GM23338 (cell line): ENCODE data around the gene SSBP2. TPM values are rescaled to one million over a fixed set of nuclear protein-coding genes. Genes with fewer than 3 reads are reported as not detected.

ENCODE experiments used
- ATAC-seq: fragments of 200-7000 bp; cut with Tn5 transposase; 3 replicates; pipeline ENCODE4 v1.9.1; 2020
- DNase-seq: peaks from one replicate; pipeline ENCODE4 v3.0.0-alpha.2; 2015; ENCODE audit warnings: low spot score
- H2AFZ ChIP-seq: fragments of 200-600 bp; sonication (generic); 2 replicates; pipeline ENCODE4 v1.8.0; 2016; ENCODE audit warnings: antibody characterized with exemption, mild to moderate bottlenecking, moderate library complexity
- H3F3A ChIP-seq: fragments of 200-600 bp; sonication (generic); replicated peaks from 2 replicates; pipeline ENCODE4 v1.8.0; 2017; ENCODE audit warnings: antibody characterized with exemption, mixed run types, low read depth
- H3K27ac ChIP-seq: fragments of 200-600 bp; sonication (generic); 2 replicates; pipeline ENCODE4 v1.6.1; 2016; ENCODE audit warnings: low read depth
- H3K27me3 ChIP-seq: fragments of 200-600 bp; sonication (generic); 2 replicates; pipeline ENCODE4 v1.8.0; 2016; ENCODE audit warnings: mild to moderate bottlenecking, mixed run types, moderate library complexity; ENCODE audit not compliant: insufficient read depth
- H3K36me3 ChIP-seq: fragments of 200-600 bp; sonication (generic); 2 replicates; pipeline ENCODE4 v1.8.0; 2016; ENCODE audit warnings: mild to moderate bottlenecking; ENCODE audit not compliant: insufficient read depth
- H3K4me1 ChIP-seq: fragments of 200-600 bp; sonication (generic); 2 replicates; pipeline ENCODE4 v1.8.0; 2016; ENCODE audit warnings: mild to moderate bottlenecking, moderate library complexity; ENCODE audit not compliant: insufficient read depth
- H3K4me2 ChIP-seq: fragments of 200-600 bp; sonication (generic); 2 replicates; pipeline ENCODE4 v1.7.1; 2017; ENCODE audit warnings: mixed run types
- H3K4me3 ChIP-seq: fragments of 200-600 bp; sonication (generic); 2 replicates; pipeline ENCODE4 v1.6.1; 2016; ENCODE audit warnings: mixed run types
- H3K79me2 ChIP-seq: fragments of 200-600 bp; sonication (generic); replicated peaks from 2 replicates; pipeline ENCODE4 v1.8.0; 2017; ENCODE audit warnings: mild to moderate bottlenecking; ENCODE audit not compliant: insufficient read depth
- H3K9me2 ChIP-seq: fragments of 200-600 bp; sonication (generic); 2 replicates; pipeline ENCODE4 v1.8.0; 2017; ENCODE audit not compliant: insufficient read depth
- H4K20me1 ChIP-seq: fragments of 200-600 bp; sonication (generic); replicated peaks from 2 replicates; pipeline ENCODE4 v1.8.0; 2017; ENCODE audit warnings: mild to moderate bottlenecking; ENCODE audit not compliant: insufficient read depth
- H3K27ac Mint-ChIP-seq: 2 replicates; pipeline ENCODE4 v1.8.0; 2020; ENCODE audit warnings: inconsistent platforms, mild to moderate bottlenecking, moderate library complexity, mixed read lengths
- H3K27me3 Mint-ChIP-seq: 3 replicates; pipeline ENCODE4 v1.8.0; 2022; ENCODE audit warnings: low read depth, mild to moderate bottlenecking, moderate library complexity, mixed read lengths, inconsistent platforms; ENCODE audit not compliant: insufficient read depth, poor library complexity
- H3K36me3 Mint-ChIP-seq: 3 replicates; pipeline ENCODE4 v1.8.0; 2021; ENCODE audit warnings: low read depth, mild to moderate bottlenecking, inconsistent platforms, moderate library complexity, mixed read lengths
- H3K4me1 Mint-ChIP-seq: 3 replicates; pipeline ENCODE4 v1.8.0; 2020; ENCODE audit warnings: mild to moderate bottlenecking, inconsistent platforms, mixed read lengths
- H3K4me3 Mint-ChIP-seq: 3 replicates; pipeline ENCODE4 v1.8.0; 2021; ENCODE audit warnings: moderate library complexity, mild to moderate bottlenecking, inconsistent platforms, mixed read lengths
- H3K9me3 Mint-ChIP-seq: 3 replicates; pipeline ENCODE4 v1.8.0; 2020; ENCODE audit warnings: moderate library complexity, mild to moderate bottlenecking, inconsistent platforms, mixed read lengths
- CREB1 ChIP-seq: fragments of 250-450 bp; sonication (Bioruptor Pico); IDR thresholded peaks from 2 replicates; pipeline ENCODE4 v1.5.0; 2020; ENCODE audit warnings: low read depth, mild to moderate bottlenecking, moderate library complexity
- EZH2 ChIP-seq: fragments of 200-600 bp; sonication (generic); IDR thresholded peaks from one replicate; pipeline ENCODE4 v1.8.0; 2017; ENCODE audit warnings: antibody characterized with exemption, mild to moderate bottlenecking, low read depth; ENCODE audit not compliant: unreplicated experiment
- EZH2phosphoT487 ChIP-seq: fragments of 200-600 bp; sonication (generic); IDR thresholded peaks from one replicate; pipeline ENCODE4 v1.8.1; 2018; ENCODE audit warnings: antibody characterized with exemption; ENCODE audit not compliant: unreplicated experiment
- NANOG ChIP-seq: IDR thresholded peaks from 2 replicates; pipeline ENCODE4 v1.6.1; 2016; ENCODE audit warnings: antibody characterized with exemption, borderline replicate concordance
- REST ChIP-seq: IDR thresholded peaks from one replicate; pipeline ENCODE4 v1.6.1; 2018; ENCODE audit warnings: antibody characterized with exemption; ENCODE audit not compliant: unreplicated experiment
- STAT1 ChIP-seq: IDR thresholded peaks from one replicate; pipeline ENCODE4 v1.6.1; 2016; ENCODE audit warnings: antibody characterized with exemption; ENCODE audit not compliant: unreplicated experiment
- ZNF331 ChIP-seq: fragments of 250-450 bp; sonication (Bioruptor Pico); IDR thresholded peaks from 2 replicates; pipeline ENCODE4 v1.5.0; 2020; ENCODE audit warnings: low read depth, mild to moderate bottlenecking, moderate library complexity
- ZNF462 ChIP-seq: fragments of 250-450 bp; sonication (Bioruptor Pico); IDR thresholded peaks from 2 replicates; pipeline ENCODE4 v1.5.0; 2020; ENCODE audit warnings: mild to moderate bottlenecking, moderate library complexity
- polyA plus RNA-seq: library from polyadenylated mRNA; unstranded; fragments of >200 nt; fragmentation: Nextera tagmentation; extraction: Ambion mirVana; gene quantifications from 2 replicates; pipeline ENCODE4 v1.2.1, GENCODE V29; 2016
- total RNA-seq: library from RNA; depleted of rRNA; stranded (reverse); fragments of >200 nt; shearing (Covaris generic); gene quantifications from 2 replicates; pipeline ENCODE4 v1.2.3, GENCODE V29; 2014

The SSBP2 gene
- total and polyA plus RNA-seq, 2 experiments from 2014 or later: 21.5 to 24.7 TPM

- TF ChIP-seq ZNF462 (CRISPR knock-in tag) (no peak), CREB1 (CRISPR knock-in tag) (no peak), ZNF331 (CRISPR knock-in tag) (no peak), EZH2 (no peak)
Observed at GRCh38 chr5:81760521-81760920, 9.6 kb upstream of the SSBP2 start (continued).

GRCh38 chr5:81759632-81760005, 8.7 kb upstream of the SSBP2 start:
- no peak overlapping the region for H3K4me3 Mint-ChIP-seq
- H3F3A ChIP-seq: no peaks in the 10 kb centered on the region
- H3K4me1 Mint-ChIP-seq: peaks cover 34% of the 10 kb centered on the region
- TF ChIP-seq REST (no peak), EZH2 (no peak), EZH2phosphoT487 (no peak), NANOG (no peak), ZNF331 (CRISPR knock-in tag) (no peak), STAT1 (no peak)
- H3K27ac Mint-ChIP-seq: no peak overlapping the region
- no peak overlapping the region for H3K4me3 ChIP-seq
- H4K20me1 ChIP-seq: no peaks in the 10 kb centered on the region
- H3K4me2 ChIP-seq: 0 out of 2 replicates have a peak overlapping the region, but pooled peaks have one; percentile 8
- H3K36me3 Mint-ChIP-seq: no peaks in the 10 kb centered on the region
- H3K9me2 ChIP-seq: no peaks in the 10 kb centered on the region
- H3K36me3 ChIP-seq: no peaks in the 10 kb centered on the region
- no peak overlapping the region for H3K27ac ChIP-seq
- peaks cover 35% of the 10 kb centered on the region for H3K4me1 ChIP-seq
- H2AFZ ChIP-seq: no peak overlapping the region; the same call in 1 of the 2 replicates
- H3K79me2 ChIP-seq: no peaks in the 10 kb centered on the region
- no peaks in the 10 kb centered on the region; the same call in 2 of the 3 replicates for H3K9me3 Mint-ChIP-seq
- H3K27me3 Mint-ChIP-seq: peaks cover 2% of the 10 kb centered on the region
- no peaks in the 10 kb centered on the region for H3K27me3 ChIP-seq
- ATAC-seq (no peak), DNase-seq (no peak)
